Mucosa of descending colon (tissue), 3 donors: ENCODE results near the gene CRYBG2. TPM values are rescaled to one million over a fixed set of nuclear protein-coding genes. Genes with fewer than 3 reads are reported as not detected.
A peak's percentile ranks its signal among the peaks of the same experiment; 100 is the strongest.

Experiments used
- ATAC-seq: fragments of 200-7000 bp; cut with Tn5 transposase; one replicate; pipeline ENCODE4 v1.9.1; 2020; ENCODE audit warnings: mild to moderate bottlenecking, moderate library complexity
- DNase-seq, 3 donors: peaks; one replicate each; pipeline ENCODE4 v3.0.0-alpha.2; 2020
- H3K36me3 ChIP-seq: fragments of 200-600 bp; one replicate; pipeline ENCODE4 v1.8.0; 2021; ENCODE audit warnings: low read depth, mild to moderate bottlenecking
- H3K4me1 ChIP-seq: fragments of 200-600 bp; one replicate; pipeline ENCODE4 v1.8.0; 2021; ENCODE audit warnings: low read depth, mild to moderate bottlenecking
- H3K4me3 ChIP-seq: fragments of 200-600 bp; one replicate; pipeline ENCODE4 v1.8.0; 2021; ENCODE audit warnings: mild to moderate bottlenecking
- H3K9me3 ChIP-seq: fragments of 200-600 bp; one replicate; pipeline ENCODE4 v1.8.0; 2021; ENCODE audit warnings: mild to moderate bottlenecking
- intact Hi-C, 2 donors: fragments of 100-400 bp; cut with DNase I in 1 of 2; cut with micrococcal nuclease in 1 of 2; formaldehyde crosslinking; loops; one replicate each; pipeline versions ENCODE4 v1.11.0 to v1.11.1; 2022; cut with DNase I, micrococcal nuclease
- total RNA-seq, 3 donors: library from RNA; stranded (reverse); fragmentation: NEBNext Ultra II Directional in 2 of 3; extraction: Animal tissue kit (Norgen Biotek cat#: 25700) in 2 of 3; gene quantifications; one replicate each; pipeline versions ENCODE4 v1.2.1 to v1.2.4, GENCODE V29; 2021 to 2023
- TF ChIP-seq, protein P1 (sequence below): fragments of 200-600 bp; IDR thresholded peaks from one replicate; pipeline ENCODE4 v1.8.0; 2022; ENCODE audit warnings: antibody characterized with exemption, mild to moderate bottlenecking
- donor health status: DM: no; HTN: no; CAD: no; lungs with moderate emphysema.
- donor health status: DM: no; HTN: no; CAD: no.
- donor health status: DM: no; HTN: yes; CAD: no.

CRYBG2 gene
- total RNA-seq, 3 donors from 2014 or later = 19.4 to 27.7 (median 19.6) TPM

DNA sequence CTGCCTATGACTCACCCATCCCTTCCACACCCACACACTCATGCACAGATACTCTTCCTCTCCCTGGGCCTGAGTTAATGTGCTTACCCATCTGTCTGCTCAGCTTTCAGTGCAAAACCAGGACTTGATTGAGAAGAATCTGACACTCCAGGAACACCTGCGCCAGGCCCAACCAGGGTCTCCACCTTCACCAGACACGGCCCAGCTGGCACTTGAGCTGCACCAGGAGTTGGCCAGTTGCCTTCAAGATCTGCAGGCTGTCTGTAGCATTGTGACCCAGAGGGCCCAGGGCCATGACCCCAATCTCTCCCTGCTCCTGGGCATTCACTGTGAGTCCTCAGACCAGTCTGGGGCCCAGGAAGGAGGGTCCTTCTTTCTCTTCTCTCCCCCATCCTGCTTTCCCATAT lies 77.5 kb downstream of the CRYBG2 start:
- intact Hi-C loops = loop anchor here (5.0 kb wide), 1 partner anchor 46 kb away; no protein-coding TSS in a partner anchor
- DNase-seq (peak in 2 of 3 donors; percentile 62 to 70), ATAC-seq (no peak)
- Histone ChIP-seq H3K4me3 (no peak overlapping the region), H3K4me1 (peaks cover 55% of the 10 kb centered on the region), H3K9me3 (no peaks in the 10 kb centered on the region), H3K36me3 (no peaks in the 10 kb centered on the region)
- TF ChIP-seq, protein P1, sequence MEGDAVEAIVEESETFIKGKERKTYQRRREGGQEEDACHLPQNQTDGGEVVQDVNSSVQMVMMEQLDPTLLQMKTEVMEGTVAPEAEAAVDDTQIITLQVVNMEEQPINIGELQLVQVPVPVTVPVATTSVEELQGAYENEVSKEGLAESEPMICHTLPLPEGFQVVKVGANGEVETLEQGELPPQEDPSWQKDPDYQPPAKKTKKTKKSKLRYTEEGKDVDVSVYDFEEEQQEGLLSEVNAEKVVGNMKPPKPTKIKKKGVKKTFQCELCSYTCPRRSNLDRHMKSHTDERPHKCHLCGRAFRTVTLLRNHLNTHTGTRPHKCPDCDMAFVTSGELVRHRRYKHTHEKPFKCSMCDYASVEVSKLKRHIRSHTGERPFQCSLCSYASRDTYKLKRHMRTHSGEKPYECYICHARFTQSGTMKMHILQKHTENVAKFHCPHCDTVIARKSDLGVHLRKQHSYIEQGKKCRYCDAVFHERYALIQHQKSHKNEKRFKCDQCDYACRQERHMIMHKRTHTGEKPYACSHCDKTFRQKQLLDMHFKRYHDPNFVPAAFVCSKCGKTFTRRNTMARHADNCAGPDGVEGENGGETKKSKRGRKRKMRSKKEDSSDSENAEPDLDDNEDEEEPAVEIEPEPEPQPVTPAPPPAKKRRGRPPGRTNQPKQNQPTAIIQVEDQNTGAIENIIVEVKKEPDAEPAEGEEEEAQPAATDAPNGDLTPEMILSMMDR = no peak

DNA sequence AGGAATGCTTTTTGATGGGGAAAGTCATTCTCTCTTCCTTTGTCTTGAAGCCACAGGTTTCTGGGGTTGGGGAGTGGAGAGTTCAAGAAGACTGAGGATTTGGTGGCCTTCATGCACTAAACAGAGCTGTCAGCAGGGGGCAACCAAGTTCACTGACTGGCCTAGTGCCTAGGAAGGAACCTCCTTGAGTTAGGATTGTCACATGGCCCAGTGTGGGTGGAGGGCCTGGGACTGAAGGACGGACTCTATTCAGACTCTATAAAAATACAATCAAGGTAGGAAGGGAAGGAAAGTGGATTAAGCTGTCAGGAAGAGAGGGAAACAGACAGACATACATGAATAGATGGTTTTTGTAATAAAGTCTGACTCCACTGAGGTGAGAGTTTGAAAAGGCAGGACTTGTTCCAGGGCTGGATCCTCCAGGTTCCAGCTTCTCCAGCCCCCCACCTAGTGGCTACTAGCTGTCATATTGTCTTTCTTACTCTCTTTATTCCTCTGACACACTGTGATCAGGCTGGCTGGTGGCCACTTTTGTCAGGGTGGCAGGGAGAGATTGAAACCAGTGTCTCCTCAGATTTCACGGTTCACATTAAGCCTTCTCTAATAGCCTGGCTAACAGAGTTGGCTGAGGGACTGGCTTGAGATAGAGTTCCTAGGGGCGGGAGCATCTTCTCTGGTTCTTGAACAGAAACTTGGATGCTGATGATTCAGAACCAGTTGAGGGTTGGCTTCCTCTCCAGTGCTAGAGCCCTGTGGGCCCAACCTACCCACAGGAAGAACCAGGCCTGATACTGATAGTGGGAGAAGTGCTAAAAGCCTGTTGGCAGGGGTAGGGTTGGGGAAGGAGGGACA lies 78.1 kb downstream of the CRYBG2 start:
- TF ChIP-seq, protein P1 = peak; percentile 90
- H3K9me3 ChIP-seq = no peaks in the 10 kb centered on the region
- intact Hi-C loops = loop anchor here (5.0 kb wide), 1 partner anchor 46 kb away; no protein-coding TSS in a partner anchor
- peaks cover 49% of the 10 kb centered on the region for H3K4me1 ChIP-seq
- ATAC-seq = peak; percentile 60
- DNase-seq = peak; percentile 84 to 96 (median 90)
- no peaks in the 10 kb centered on the region for H3K36me3 ChIP-seq
- no peak overlapping the region for H3K4me3 ChIP-seq

- DNase-seq = peak in 1 of 3 donors; percentile 16
- TF ChIP-seq, protein P1 = no peak
- intact Hi-C loops = loop anchor here (5.0 kb wide), 1 partner anchor 47 kb away; no protein-coding TSS in a partner anchor
- Histone ChIP-seq H3K9me3 (no peaks in the 10 kb centered on the region), H3K4me1 (peaks cover 46% of the 10 kb centered on the region), H3K36me3 (no peaks in the 10 kb centered on the region), H3K4me3 (no peak overlapping the region)
- no peak for ATAC-seq
Observed at GRCh38 chr1:26274801-26275425, 79.0 kb downstream of the CRYBG2 start.

Other genes with a start within 250 kb of the CRYBG2 start
- gene PDIK1L, start 242.3 kb downstream of the CRYBG2 start, total RNA-seq = 10 to 100 TPM; 12.9 to 17.0 (median 15.0) TPM
- 1 to 10 TPM in 2 of 3 donors, under 1 TPM in 1; 0.78 to 1.5 (median 1.5) TPM for gene FAM110D, start 195.1 kb downstream of the CRYBG2 start, total RNA-seq
- gene C1orf232, start 185.2 kb downstream of the CRYBG2 start, total RNA-seq = not detected
- gene ZNF593, start 184.2 kb downstream of the CRYBG2 start, total RNA-seq = 10 to 100 TPM; 14.8 to 21.4 (median 17.9) TPM
- gene ZNF593OS, start 182.3 kb downstream of the CRYBG2 start, total RNA-seq = not detected
- gene CNKSR1, start 176.6 kb downstream of the CRYBG2 start, total RNA-seq = 10 to 100 TPM; 19.6 to 65.7 (median 38.6) TPM
- not detected for gene CATSPER4, start 163.5 kb downstream of the CRYBG2 start, total RNA-seq
- gene CEP85, start 119.9 kb downstream of the CRYBG2 start, total RNA-seq = 10 to 100 TPM; 10.7 to 15.9 (median 15.6) TPM
- gene SH3BGRL3, start 74.0 kb downstream of the CRYBG2 start, total RNA-seq = 100 to 1,000 TPM; 156 to 422 (median 385) TPM
- gene UBXN11, start 47.5 kb downstream of the CRYBG2 start, total RNA-seq = 10 to 100 TPM; 12.9 to 17.9 (median 16.4) TPM
- gene CD52, start 36.2 kb downstream of the CRYBG2 start, total RNA-seq = 10 to 100 TPM in 2 of 3 donors, 1 to 10 TPM in 1; 6.9 to 17.8 (median 13.1) TPM
- gene ZNF683, start 18.6 kb upstream of the CRYBG2 start, total RNA-seq = 1 to 10 TPM in 1 of 3 donors, under 1 TPM in 1, not detected in 1; 0.19 to 1.0 TPM
- not detected for gene LIN28A, start 56.7 kb upstream of the CRYBG2 start, total RNA-seq
- 100 to 1,000 TPM in 2 of 3 donors, 10 to 100 TPM in 1; 72.9 to 137 (median 118) TPM for gene DHDDS, start 78.2 kb upstream of the CRYBG2 start, total RNA-seq
- gene HMGN2, start 118.3 kb upstream of the CRYBG2 start, total RNA-seq = 100 to 1,000 TPM; 186 to 463 (median 271) TPM
- 100 to 1,000 TPM in 2 of 3 donors, 10 to 100 TPM in 1; 81.4 to 183 (median 146) TPM for gene RPS6KA1, start 175.6 kb upstream of the CRYBG2 start, total RNA-seq